Fibroblast of mammary gland (primary cell): ENCODE data around the gene CD86.

Experiments used
- DNase-seq: peaks from one replicate; pipeline ENCODE4 v3.0.0-alpha.2; 2010; ENCODE audit warnings: low read depth
- H3K4me3 ChIP-seq: 2 replicates; pipeline ENCODE4 v1.5.1; 2011; ENCODE audit warnings: low read depth, mild to moderate bottlenecking, low read length, moderate library complexity; ENCODE audit not compliant: control insufficient read depth
- CTCF ChIP-seq: conservative IDR thresholded peaks from 2 replicates; pipeline ENCODE4 v1.5.1; 2011; ENCODE audit warnings: low read depth, low read length, inconsistent platforms; ENCODE audit not compliant: control insufficient read depth, insufficient read depth

Gene CD86

GRCh38 chr3:122102191-122102935 is 47.2 kb downstream of the CD86 start:
- DNase-seq: no peak
- TF ChIP-seq CTCF: no peak
- H3K4me3 ChIP-seq: no peak overlapping the region

- no peak for DNase-seq
- H3K4me3 ChIP-seq: no peak overlapping the region
- no peak for TF ChIP-seq CTCF
These were observed 48.8 kb downstream of the CD86 start for GRCh38 chr3:122103821-122104514.

- no peak for TF ChIP-seq CTCF
- H3K4me3 ChIP-seq: no peak overlapping the region
- no peak for DNase-seq
These were observed 49.5 kb downstream of the CD86 start for GRCh38 chr3:122104515-122105194.

GRCh38 chr3:122105626-122106025 is 50.5 kb downstream of the CD86 start:
- peak; percentile 50 for DNase-seq
- H3K4me3 ChIP-seq: no peak overlapping the region
- TF ChIP-seq CTCF: no peak

GRCh38 chr3:122107171-122107570 is 52.0 kb downstream of the CD86 start:
- H3K4me3 ChIP-seq: no peak overlapping the region
- DNase-seq: no peak
- TF ChIP-seq CTCF: no peak

- DNase-seq: no peak
- H3K4me3 ChIP-seq: no peak overlapping the region
- no peak for TF ChIP-seq CTCF
These were observed 56.8 kb downstream of the CD86 start for GRCh38 chr3:122111974-122112373.
